Islet of Langerhans (tissue), 1 donor: ENCODE data around the gene NAIP.
"Not testable (repeated sequence)": the region's sequence is repeated elsewhere in the genome, so short reads cannot be mapped to it uniquely, and the experiment has no call there.

Experiments used
- FAIRE-seq: peaks from one replicate; lab custom pipeline; 2011; peaks lifted over from hg19 to GRCh38; lab: Jason Lieb, UNC

Gene NAIP, protein sequence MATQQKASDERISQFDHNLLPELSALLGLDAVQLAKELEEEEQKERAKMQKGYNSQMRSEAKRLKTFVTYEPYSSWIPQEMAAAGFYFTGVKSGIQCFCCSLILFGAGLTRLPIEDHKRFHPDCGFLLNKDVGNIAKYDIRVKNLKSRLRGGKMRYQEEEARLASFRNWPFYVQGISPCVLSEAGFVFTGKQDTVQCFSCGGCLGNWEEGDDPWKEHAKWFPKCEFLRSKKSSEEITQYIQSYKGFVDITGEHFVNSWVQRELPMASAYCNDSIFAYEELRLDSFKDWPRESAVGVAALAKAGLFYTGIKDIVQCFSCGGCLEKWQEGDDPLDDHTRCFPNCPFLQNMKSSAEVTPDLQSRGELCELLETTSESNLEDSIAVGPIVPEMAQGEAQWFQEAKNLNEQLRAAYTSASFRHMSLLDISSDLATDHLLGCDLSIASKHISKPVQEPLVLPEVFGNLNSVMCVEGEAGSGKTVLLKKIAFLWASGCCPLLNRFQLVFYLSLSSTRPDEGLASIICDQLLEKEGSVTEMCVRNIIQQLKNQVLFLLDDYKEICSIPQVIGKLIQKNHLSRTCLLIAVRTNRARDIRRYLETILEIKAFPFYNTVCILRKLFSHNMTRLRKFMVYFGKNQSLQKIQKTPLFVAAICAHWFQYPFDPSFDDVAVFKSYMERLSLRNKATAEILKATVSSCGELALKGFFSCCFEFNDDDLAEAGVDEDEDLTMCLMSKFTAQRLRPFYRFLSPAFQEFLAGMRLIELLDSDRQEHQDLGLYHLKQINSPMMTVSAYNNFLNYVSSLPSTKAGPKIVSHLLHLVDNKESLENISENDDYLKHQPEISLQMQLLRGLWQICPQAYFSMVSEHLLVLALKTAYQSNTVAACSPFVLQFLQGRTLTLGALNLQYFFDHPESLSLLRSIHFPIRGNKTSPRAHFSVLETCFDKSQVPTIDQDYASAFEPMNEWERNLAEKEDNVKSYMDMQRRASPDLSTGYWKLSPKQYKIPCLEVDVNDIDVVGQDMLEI (N-terminal part only)

DNA sequence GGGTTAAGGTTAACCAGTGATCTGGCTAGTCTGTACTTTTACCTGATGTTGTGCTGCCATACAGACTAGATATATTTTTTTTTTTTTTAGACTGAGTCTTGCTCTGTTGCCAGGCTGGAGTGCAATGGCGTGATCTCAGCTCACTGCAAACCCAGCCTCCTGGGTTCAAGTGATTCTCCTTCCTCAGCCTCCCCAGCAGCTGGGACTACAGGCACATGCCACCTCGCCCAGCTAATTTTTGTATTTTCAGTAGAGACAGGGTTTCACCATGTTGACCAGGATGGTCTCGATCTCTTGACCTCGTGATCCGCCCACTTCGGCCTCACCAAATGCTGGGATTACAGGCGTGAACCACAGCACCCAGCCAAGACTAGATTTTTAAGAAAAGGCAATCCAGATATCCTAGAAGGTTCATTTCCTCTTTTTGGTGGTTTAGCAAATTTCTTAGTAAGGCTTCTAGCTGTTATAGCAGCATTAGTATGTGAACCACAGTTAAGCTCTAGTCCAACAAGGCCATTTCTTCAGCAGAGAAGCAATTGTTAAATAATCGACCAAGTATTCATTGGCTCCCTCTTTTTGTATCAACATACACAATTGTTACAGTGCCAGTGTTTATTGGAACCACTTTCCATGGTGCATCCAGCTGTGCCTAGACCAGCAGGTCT is at the start of gene NAIP:
NAIP (minus strand) TSS at position 51 of the 665 bp plus-strand sequence. CDS start 12,424 bp downstream, outside the sequence.
- not testable (repeated sequence) for FAIRE-seq

DNA sequence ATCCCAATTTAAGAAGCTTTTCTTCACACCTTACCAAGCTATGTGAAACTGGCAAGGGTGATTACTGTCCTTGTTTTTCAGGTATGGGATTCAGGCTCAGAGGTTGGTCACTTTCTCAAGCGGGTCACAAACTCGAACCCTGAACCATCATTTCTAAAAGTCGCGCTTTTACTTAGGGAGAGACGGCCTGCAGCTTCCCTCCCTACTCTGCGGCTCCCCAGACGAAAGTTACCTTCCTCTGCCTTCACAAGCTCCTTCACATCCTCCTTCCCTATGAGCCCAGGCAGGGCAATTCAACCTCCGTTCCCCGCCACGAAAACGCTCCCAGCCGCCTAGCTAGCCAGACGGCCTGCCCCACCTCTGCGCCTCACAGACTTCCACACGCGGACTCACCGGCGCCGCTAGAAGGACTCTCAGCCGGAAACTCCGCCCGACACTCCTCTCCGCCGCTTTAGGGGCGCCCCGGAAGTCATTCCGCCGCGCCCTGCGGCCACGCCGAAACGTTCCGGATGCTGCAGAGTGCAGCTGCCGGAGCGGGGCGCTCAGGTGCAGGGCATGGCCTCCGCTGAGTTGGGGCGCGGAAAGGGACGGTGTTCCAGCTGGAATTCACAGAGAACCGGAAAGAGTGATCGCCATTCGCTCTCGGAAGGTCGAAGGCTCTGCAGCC is 42.3 kb upstream of the NAIP start, which contains the start of gene GTF2H2:
GTF2H2 (minus strand) TSS at position 415 of the 667 bp plus-strand sequence. CDS start 4,913 bp downstream, outside the sequence.
- not testable (repeated sequence) for FAIRE-seq

DNA sequence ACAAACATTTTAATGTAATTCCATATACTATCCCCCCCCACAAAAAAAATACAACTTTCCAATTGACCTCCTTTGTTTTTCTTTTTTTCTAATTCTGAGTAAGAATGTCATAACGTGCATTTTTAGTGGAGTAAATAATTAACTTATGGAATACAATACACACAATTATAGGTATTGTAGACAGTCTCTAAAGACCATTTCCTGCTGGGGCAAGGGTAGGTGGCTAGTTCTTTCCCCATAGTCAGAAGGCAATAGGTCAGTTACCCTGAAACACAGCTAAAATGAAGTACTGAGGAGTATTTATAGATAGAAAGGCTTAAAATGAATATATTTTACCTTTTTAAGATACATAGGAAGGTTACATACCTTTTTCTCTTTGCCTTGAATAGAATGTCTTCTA is 36.2 kb upstream of the NAIP start:
- not testable (repeated sequence) for FAIRE-seq

DNA sequence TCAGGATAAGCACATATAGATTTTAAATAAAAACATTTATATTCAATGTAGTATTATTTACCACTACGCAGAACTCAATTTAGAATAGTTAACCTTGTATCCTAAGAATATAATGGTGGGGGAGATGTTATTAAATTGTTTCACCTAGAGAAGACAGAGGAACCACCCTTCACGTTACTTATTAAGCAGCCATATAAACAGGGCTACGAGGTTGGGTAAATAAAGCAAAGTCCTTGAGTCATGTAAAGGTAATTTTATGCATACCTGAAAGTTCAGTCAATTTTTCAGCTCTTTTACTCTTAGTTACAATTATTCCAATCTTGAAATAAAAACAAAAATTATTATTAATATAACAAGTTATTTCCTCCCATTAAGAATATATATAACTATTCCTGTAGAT is 34.3 kb upstream of the NAIP start:
- FAIRE-seq, result not testable (repeated sequence)

DNA sequence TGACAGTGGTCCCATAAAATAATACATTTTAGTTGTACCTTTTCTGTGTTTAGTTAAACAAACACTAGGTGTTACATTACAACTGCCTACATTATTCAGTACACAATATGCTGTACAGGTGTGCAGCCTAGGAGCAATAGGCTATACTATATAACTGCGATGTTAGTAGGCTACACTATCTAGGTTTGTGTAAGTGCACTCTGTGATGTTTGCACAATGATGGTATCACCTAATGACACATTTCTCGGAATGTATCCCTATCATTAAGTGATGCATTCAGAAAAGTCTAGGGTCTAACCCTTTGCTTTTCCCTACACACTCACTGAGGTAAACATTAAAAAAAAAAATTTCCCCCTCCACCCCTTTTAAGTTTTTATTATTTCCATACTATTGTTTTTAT is 19.7 kb upstream of the NAIP start:
- not testable (repeated sequence) for FAIRE-seq

DNA sequence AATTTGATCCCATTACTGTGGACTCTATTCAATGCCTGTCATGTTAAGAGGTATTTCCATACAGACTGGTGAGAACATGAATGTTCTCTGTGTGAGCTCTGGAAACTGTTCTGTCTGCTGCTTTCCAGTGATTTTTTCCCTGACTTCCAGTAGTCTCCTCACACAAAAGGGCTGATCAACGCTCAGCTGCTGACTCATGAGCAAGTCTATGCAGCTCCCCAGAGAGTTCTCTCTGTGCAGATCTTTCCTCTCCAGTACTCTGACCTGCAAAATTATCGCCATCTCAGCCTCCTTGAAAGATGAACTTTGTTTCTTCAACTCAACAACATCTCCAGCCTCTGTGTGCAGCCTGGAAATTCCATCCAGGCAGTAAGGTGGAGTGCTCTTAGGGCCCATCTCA is 19.0 kb upstream of the NAIP start:
- FAIRE-seq, result not testable (repeated sequence)

DNA sequence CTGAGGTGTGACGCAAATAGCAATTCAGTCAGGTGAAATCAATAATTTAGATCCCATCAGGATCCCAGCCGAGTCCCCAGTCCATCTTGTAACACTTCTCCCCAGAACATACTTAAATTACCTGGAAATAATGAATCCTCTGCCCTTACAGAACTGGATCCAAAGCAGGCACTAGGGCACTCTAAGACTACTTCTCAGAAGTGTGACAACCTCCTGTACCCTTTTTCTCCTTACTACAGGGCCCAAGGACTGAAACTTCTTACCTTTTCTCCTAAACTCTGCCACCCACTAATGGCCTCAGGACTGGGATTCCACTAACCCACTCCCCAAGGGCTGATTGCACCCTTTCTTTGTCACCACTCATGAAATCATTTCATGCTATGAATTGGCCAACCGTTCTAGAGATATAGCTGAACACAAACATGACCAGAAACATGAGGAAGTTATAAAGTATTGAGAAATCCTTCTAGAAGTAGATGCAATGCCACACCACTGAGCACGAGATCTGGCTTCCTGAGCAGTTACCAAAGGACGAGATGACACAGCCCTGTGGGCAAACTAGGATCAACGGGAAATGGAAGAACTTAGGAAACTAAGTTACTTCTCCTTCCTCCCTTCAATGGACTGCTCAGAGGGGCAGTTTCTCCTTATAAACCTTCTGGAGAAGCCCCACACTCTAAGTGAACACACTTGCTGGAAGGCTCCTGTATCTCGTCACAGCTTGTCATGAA is 6.1 kb upstream of the NAIP start:
- not testable (repeated sequence) for FAIRE-seq

DNA sequence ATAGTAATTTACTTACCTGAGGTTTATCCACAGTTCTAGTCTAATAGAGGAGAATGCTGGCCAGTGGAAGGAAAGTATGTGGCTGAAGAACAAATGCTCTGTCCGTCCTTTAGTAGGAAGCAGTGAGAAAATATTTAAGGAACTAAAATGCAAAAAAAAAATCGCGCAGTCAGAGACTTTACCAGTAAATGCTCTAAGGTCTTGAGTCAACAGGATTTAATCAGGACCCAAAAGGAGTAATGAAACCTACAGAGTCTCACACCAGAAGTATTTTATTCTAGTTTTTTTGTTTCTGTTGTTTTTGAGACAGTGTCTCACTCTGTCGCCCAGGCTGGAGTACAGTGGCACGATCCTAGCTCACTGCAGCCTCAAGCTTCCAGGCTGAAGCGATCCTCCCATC is 4.5 kb downstream of the NAIP start:
- not testable (repeated sequence) for FAIRE-seq

DNA sequence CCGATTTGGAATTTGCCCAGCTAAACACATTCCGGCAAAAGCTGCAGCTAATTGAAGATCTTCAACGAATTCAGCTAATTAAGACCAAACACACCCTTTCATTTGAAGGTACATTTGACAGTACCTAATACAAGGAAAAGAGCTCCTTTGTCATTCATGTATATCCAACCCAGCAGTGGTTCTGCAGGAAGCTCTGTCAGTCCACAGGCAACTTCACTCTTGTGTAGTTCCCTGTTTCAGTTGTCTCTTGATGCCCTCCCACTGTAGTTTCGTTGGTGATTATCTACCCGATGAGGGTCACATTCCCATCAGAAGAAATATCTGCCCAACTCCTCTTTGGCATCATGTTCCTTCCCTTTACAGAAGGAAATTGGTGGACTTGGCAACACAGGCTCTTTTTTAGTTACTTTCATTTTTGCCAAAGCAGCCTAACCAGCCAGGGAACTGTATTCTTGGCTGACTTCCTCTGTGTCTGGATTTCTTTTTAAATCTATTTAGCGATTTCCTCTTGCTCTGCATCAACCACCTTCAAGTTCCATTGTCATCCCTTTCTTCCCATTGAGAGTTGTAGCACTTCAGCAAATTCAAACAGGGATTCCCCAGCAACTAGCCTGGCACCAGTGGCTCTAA is 6.6 kb downstream of the NAIP start:
- not testable (repeated sequence) for FAIRE-seq

DNA sequence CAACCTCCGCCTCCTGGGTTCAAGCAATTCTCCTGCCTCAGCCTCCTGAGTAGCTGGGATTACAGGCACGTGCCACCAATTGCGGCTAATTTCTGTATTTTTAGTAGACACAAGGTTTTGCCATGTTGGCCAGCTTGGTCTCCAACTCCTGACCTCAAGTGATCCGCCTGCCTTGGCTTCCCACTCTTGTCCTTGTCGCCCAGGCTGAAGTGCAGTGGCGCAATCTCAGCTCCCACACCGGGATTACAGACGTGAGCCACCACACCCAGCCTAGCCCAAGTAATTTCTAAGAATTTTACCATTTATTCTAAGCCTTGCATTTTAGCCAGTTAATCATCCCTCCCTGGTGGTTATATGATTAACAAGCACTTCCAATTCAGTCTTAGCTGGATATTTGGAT is 11.0 kb downstream of the NAIP start:
- no peak for FAIRE-seq

DNA sequence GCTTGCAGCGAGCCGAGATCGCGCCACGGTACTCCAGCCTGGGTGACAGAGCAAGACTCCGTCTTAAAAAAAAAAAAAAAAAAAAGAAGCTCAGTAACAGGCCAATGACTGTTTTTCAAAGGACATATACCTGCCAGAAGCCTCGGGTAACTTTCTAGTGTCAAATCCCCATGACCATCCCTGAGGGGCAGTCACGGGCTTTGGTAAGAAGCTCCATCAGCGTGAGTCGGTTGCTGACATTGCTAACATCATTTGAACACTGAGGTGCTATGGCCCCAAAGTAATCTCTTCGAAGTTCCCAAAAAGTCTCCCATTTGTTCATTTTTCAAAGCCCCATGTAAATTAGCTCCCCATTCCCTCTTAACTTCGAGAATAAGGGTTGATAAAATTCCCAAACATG is 11.6 kb downstream of the NAIP start:
- FAIRE-seq, result no peak

DNA sequence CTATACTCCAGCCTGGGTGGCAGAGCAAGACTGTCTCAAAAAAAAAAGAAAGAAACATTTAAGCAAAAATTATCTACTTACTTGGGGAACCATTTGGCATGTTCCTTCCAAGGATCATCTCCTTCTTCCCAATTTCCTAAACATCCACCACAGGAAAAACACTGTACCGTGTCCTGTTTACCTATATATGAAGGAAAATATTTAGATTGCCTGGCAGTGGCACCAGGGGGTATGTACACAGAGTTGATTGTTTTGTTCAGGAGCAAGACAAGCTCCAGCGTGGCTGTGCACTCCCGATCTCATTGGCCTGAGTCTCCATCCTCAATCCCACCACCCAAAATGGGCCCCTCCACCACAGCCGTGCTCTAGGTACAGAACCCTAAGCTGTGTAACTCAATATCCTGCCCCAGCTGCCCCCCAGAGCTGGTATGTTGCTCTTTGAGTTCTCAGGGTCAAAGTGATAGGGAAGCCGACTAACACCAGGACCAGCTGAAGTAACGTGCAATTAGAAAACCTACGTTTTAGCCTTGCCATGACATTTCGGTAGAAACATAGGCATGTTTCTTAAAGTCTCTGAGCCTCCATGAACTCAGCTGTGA is 13.8 kb downstream of the NAIP start:
- no peak for FAIRE-seq

DNA sequence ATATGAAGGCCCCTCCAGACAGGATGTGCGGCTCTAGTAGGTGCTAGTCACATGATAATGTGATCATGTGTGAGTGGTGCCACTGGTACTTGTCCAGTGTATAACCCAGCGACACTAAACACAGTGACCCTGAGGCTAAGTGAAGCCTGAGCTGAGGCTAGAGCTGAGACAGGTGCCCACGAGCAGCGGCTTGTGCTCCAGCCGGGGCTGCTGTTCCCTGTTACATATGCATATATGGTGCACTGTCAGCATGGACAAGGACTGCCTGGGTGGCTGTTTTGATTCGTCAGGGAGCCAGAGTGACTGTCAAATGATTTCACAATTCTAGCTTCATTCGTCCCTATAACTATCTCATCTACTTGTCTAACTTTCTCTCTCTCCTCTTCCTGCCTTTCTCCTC is 18.2 kb downstream of the NAIP start:
- not testable (repeated sequence) for FAIRE-seq

DNA sequence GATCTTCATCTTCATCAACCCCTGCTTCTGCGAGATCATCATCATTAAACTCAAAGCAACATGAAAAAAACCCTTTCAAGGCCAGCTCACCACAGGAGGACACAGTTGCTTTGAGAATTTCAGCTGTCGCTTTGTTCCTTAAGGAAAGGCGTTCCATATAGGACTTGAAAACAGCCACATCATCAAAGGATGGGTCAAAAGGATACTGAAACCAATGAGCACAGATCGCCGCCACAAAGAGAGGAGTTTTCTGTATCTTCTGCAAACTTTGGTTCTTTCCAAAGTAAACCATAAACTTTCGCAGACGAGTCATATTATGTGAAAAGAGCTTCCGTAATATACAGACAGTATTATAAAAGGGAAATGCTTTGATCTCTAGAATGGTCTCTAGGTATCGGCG is 40.3 kb downstream of the NAIP start:
- FAIRE-seq, result not testable (repeated sequence)

DNA sequence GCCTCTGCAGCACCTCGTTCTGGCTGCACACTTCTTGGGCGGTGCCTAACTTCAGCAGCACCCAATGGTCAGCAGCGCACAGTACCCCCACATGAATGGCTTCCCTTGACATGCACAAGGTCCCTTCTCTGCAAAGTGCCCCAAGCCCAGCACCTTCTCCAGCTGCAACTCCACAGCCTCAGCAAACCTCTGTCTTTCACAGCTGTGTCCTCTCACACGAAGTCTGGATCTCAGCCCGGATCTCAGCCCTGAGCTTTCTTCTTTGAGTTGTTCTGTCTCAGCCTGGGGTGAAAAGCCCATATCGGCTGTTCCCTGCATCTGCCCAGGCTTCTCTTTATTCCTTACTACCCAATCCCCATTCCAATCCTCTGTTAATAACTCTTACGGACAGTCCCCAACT is 57.9 kb downstream of the NAIP start:
- not testable (repeated sequence) for FAIRE-seq

DNA sequence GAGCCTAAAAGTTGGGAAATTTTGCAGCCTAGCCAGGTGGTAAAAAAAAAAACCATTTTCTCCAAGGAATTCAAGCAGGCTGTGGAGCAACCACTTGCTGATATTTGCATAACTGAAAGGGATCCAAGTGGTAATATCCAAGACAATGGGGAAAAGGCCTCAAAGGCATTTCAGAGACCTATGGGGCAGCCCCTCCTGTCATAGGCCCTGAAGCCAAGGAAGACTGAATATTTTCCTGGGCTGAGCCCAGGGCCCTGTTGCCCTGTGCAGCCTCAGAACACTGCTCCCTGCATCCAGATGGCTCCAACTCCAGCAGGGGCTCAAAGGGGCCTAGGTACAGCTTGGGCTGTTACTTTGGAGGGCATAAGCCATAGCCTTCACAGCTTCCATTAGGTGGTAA is 60.6 kb downstream of the NAIP start:
- not testable (repeated sequence) for FAIRE-seq

DNA sequence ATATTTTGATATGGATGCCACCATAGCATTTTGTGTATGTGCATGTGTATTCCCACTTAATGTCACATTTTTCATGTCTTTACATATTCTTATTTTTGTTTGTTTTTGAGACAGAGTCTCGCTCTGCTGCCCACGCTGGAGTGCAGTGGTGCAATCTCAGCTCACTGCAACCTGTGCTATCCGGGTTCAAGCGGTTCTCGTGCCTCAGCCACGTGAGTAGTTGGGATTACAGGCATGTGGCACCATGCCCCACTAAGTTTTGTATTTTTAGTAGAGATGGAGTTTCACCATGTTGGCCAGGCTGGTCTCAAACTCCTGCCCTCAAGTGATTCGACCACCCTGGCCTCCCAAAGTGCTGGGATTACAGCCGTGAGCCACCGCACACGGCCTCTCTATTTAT is 72.1 kb downstream of the NAIP start:
- not testable (repeated sequence) for FAIRE-seq

DNA sequence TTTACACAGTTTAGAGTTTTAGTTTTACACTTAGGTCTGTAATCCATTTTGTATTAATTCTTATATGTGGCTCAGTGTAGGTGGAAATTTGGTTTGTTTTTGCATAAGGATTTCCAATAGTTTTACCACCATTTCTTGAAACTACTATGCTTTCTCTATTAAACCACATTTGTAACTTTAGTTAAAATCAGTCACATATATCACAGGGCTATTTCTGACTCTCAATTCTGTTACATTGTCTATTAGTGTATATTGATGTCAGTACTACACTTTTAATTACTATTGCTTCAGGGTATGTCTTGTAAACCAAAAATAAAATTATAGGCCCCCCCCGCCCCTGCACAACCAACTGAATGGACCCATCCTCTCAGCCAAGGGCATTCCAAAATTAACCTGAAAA is 92.6 kb downstream of the NAIP start:
- FAIRE-seq, result not testable (repeated sequence)

DNA sequence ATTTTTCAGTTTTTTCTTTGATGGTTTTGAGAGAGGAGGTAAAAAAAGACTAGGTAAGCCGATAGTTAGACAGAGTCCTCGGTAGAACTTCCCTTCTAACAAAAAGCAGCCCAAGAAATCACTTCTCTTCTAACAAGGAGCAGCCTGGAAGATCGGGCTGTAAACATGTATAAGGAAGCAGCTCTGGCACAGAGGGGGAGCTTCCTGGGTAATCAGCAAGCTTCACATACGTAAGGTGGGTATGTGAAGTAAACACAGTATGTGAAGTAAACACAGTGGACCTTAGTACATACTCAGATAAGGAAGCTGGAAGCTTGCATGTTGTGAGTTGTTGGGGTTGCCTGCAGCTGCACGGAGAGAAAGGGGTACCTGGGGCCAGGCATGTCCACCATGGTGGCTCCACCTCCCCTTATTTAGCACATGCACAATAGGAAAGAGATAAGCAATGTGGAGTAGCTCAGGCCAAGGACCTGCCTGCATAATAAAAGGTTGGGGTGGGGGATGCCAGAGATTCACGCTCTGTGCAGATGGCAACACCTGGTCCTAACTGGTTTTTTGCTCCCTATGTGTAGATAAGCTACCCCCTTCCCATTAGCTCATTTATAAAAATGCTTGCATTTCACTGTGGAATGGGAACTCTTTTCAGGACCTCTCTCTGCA is 93.3 kb downstream of the NAIP start:
- not testable (repeated sequence) for FAIRE-seq
